NCI-H2029 (cell line): ENCODE measurements around the gene SYTL1.

Experiments
- DNase-seq: peaks from one replicate; lab custom pipeline; 2025; lab: John Stamatoyannopoulos, UW

SYTL1 gene

GRCh38 chr1:27364696-27365371 lies 23.0 kb downstream of the SYTL1 start:
- no peak for DNase-seq

- DNase-seq = peak; percentile 75
Measured at GRCh38 chr1:27365372-27366112, 23.7 kb downstream of the SYTL1 start.

GRCh38 chr1:27366113-27366410 lies 24.2 kb downstream of the SYTL1 start:
- DNase-seq = peak; percentile 49

GRCh38 chr1:27366411-27367159 lies 24.8 kb downstream of the SYTL1 start, which contains the start of gene MAP3K6:
MAP3K6 (minus strand) TSS chr1:27366961; CDS start chr1:27366597, 364 bp downstream.
- DNase-seq = peak; percentile 60

GRCh38 chr1:27367160-27367650 lies 25.4 kb downstream of the SYTL1 start:
- no peak for DNase-seq

- no peak for DNase-seq
Measured at GRCh38 chr1:27368869-27369582, 27.2 kb downstream of the SYTL1 start.

- DNase-seq = no peak
Measured at GRCh38 chr1:27372022-27372807, 30.4 kb downstream of the SYTL1 start.

GRCh38 chr1:27372808-27373690 lies 31.2 kb downstream of the SYTL1 start:
- no peak for DNase-seq

GRCh38 chr1:27374362-27375086 lies 32.7 kb downstream of the SYTL1 start, which contains the start of gene FCN3:
FCN3 (minus strand) TSS chr1:27374824; CDS start chr1:27374818, 6 bp downstream.
- no peak for DNase-seq

GRCh38 chr1:27377760-27378495 lies 36.1 kb downstream of the SYTL1 start:
- no peak for DNase-seq

- DNase-seq = no peak
Measured at GRCh38 chr1:27379564-27380122, 37.8 kb downstream of the SYTL1 start.

- no peak for DNase-seq
Measured at GRCh38 chr1:27380224-27380623, 38.4 kb downstream of the SYTL1 start.

- no peak for DNase-seq
Measured at GRCh38 chr1:27380766-27381733, 39.2 kb downstream of the SYTL1 start.

GRCh38 chr1:27381969-27382762 lies 40.3 kb downstream of the SYTL1 start:
- DNase-seq = no peak

GRCh38 chr1:27383039-27383605 lies 41.3 kb downstream of the SYTL1 start, which contains the start of gene CD164L2:
CD164L2 (minus strand) TSS chr1:27383333; CDS start chr1:27383239, 94 bp downstream.
- DNase-seq = peak; percentile 54

GRCh38 chr1:27383661-27384060 lies 41.8 kb downstream of the SYTL1 start:
- DNase-seq = no peak
